Measurements from ENCODE around the gene KTN1.

The KTN1 gene

GRCh38 chr14:55699131-55700057 lies 119.4 kb downstream of the KTN1 start:
- no peak overlapping the region for H3K27ac ChIP-seq (replicated peaks)
- no peak overlapping the region for H3K4me3 ChIP-seq (replicated peaks; ENCODE audit: insufficient read depth, low read length)
- no peaks in the 10 kb centered on the region for H3K27me3 ChIP-seq (ENCODE audit: insufficient read depth, poor library complexity, severe bottlenecking)
- peak in 1 of 2 experiments; percentile 14 for DNase-seq (ENCODE audit: low read depth in 1 of 2, low spot score in 1 of 2)
- TF ChIP-seq REST (IDR thresholded peaks at IDR 0.05; ENCODE audit: insufficient replicate concordance, low read depth) (no peak), CTCF (IDR thresholded peaks at IDR 0.05; ENCODE audit: insufficient read depth, low read length) (no peak), GABPA (IDR thresholded peaks at IDR 0.05; ENCODE audit: low read depth) (no peak), SPI1 (IDR thresholded peaks at IDR 0.05; ENCODE audit: borderline replicate concordance, low read depth) (no peak), POLR2AphosphoS5 (IDR thresholded peaks at IDR 0.05; ENCODE audit: low read depth) (no peak)

- no peak overlapping the region for H3K4me3 ChIP-seq (replicated peaks; ENCODE audit: insufficient read depth, low read length)
- no peak for DNase-seq (ENCODE audit: low read depth in 1 of 2, low spot score in 1 of 2)
- no peaks in the 10 kb centered on the region for H3K27me3 ChIP-seq (ENCODE audit: insufficient read depth, poor library complexity, severe bottlenecking)
- H3K27ac ChIP-seq (replicated peaks): no peak overlapping the region
- no peak for TF ChIP-seq SPI1 (IDR thresholded peaks at IDR 0.05; ENCODE audit: borderline replicate concordance, low read depth)
- TF ChIP-seq GABPA (IDR thresholded peaks at IDR 0.05; ENCODE audit: low read depth): no peak
- TF ChIP-seq REST (IDR thresholded peaks at IDR 0.05; ENCODE audit: insufficient replicate concordance, low read depth): no peak
Measured at GRCh38 chr14:55701638-55702037, 121.6 kb downstream of the KTN1 start.

- DNase-seq (ENCODE audit: low read depth in 1 of 2, low spot score in 1 of 2): no peak
Measured at GRCh38 chr14:55702511-55702910, 122.5 kb downstream of the KTN1 start.

More at GRCh38 chr14:55702511-55702910, 122.5 kb downstream of the KTN1 start:
- Histone ChIP-seq H3K27ac (replicated peaks) (no peak overlapping the region), H3K27me3 (ENCODE audit: insufficient read depth, poor library complexity, severe bottlenecking) (no peaks in the 10 kb centered on the region), H3K4me3 (replicated peaks; ENCODE audit: insufficient read depth, low read length) (no peak overlapping the region)
- TF ChIP-seq GABPA (IDR thresholded peaks at IDR 0.05; ENCODE audit: low read depth) (no peak), CTCF (IDR thresholded peaks at IDR 0.05; ENCODE audit: insufficient read depth, low read length) (no peak), POLR2AphosphoS5 (IDR thresholded peaks at IDR 0.05; ENCODE audit: low read depth) (no peak), SPI1 (IDR thresholded peaks at IDR 0.05; ENCODE audit: borderline replicate concordance, low read depth) (no peak), REST (IDR thresholded peaks at IDR 0.05; ENCODE audit: insufficient replicate concordance, low read depth) (no peak)
